ENCODE results near the gene CDPF1. TPM values are rescaled to one million over a fixed set of nuclear protein-coding genes. Genes with fewer than 3 reads are reported as not detected.

Gene CDPF1
- total RNA-seq, 3 donors from 2014 or later, result 6.6 to 10.4 (median 6.7) TPM

DNA sequence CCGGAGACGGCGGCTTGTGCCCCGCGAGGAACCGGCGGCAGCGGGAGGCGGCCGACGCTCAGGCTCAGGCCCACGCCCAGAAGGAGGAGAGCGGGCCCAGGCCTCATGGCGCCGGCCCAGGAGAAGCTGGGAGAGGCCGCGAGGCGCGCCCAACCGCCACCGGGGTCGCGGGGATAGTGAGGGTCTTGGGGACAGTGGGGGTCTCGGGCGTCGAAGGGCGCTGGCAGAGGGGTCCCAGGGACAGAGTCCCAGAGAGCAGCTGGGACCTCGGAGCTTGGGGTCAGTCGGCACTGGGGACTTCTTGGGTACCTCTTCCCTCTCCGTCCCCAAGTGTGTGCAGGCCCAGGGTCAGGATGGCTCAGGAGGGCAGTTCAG lies 13.1 kb upstream of the CDPF1 start, which contains the start of gene PKDREJ:
Gene PKDREJ, minus strand, starts transcription at position 128 of the 375 bp plus-strand sequence. Its CDS starts 21 bp downstream, at position 107.
- intact Hi-C loops (cut with DNase I, micrococcal nuclease), result no loop called here
- DNase-seq, result peak in 1 of 3 donors; percentile 48
- Histone ChIP-seq H3K9me3 (no peaks in the 10 kb centered on the region), H3K4me3 (no peak within 1 kb of the TSS), H3K36me3 (ENCODE audit: low read depth) (no peaks in the 10 kb centered on the region), H3K4me1 (ENCODE audit: low read depth) (peaks cover 8% of the 10 kb centered on the region)
- ATAC-seq, result no peak
- TF ChIP-seq, protein P1, sequence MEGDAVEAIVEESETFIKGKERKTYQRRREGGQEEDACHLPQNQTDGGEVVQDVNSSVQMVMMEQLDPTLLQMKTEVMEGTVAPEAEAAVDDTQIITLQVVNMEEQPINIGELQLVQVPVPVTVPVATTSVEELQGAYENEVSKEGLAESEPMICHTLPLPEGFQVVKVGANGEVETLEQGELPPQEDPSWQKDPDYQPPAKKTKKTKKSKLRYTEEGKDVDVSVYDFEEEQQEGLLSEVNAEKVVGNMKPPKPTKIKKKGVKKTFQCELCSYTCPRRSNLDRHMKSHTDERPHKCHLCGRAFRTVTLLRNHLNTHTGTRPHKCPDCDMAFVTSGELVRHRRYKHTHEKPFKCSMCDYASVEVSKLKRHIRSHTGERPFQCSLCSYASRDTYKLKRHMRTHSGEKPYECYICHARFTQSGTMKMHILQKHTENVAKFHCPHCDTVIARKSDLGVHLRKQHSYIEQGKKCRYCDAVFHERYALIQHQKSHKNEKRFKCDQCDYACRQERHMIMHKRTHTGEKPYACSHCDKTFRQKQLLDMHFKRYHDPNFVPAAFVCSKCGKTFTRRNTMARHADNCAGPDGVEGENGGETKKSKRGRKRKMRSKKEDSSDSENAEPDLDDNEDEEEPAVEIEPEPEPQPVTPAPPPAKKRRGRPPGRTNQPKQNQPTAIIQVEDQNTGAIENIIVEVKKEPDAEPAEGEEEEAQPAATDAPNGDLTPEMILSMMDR (IDR thresholded peaks at IDR 0.05), result no peak

DNA sequence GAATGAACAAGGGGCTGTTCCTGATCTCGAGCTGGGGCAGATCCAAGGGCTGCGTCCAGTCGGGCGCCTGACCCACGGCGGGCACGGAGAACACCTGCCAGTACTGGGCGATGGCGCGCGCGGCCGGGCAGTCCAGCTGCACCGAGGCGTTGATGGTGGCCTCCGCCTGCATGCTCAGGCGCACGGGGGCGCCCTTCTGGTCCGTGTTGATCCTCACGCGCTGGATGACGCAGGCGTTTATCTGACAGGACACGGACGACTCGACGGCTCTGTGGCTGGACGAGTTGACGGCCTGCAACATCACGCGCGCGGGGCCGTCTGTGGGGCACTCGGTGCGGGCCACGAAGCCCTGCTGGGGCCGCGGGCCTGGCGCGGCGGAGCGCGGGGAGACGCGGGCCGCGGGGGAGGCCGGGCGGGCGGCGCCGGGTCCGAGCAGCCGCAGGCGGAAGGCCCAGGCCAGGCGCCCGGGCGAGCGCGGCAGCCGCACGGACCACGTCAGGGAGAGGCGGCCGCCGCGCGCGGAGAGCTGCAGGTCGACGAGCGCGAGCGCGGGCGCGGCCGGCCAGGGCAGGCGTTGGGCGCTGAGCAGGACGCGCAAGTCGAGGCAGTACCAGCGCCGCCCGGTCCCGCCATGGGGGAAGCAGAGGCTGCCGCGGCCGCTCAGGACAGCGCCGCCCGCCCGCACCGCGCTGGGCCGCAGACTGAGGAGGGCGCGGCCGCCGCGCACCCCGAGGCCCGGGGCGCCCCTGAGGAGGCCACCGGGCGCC lies 12.5 kb upstream of the CDPF1 start:
- TF ChIP-seq, protein P1 (IDR thresholded peaks at IDR 0.05), result peak; percentile 8
- Histone ChIP-seq H3K36me3 (ENCODE audit: low read depth) (no peaks in the 10 kb centered on the region), H3K4me3 (no peak overlapping the region), H3K4me1 (ENCODE audit: low read depth) (peaks cover 8% of the 10 kb centered on the region), H3K9me3 (no peaks in the 10 kb centered on the region)
- ATAC-seq (peak; percentile 46), DNase-seq (peak; percentile 75 to 85 (median 79))
- intact Hi-C loops (cut with DNase I, micrococcal nuclease), result no loop called here

DNA sequence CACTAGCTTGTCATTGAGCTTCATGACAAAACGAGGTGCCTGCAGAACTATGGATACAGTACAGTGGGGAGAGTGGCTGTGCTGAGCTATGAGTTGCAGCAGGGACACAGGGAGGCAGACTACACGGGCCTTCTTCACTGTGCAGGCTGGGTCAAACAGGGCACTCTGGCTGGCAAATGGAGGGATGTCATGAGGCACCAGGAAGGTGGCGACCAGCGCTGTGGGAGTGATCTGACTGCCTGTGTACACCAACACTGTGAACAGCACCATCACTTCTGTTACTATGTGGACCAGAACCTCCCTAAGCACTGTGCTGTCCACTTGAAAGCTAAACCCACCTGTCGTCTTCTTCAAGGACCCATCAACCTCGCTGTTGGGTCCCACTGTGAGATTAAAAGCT lies 9.9 kb upstream of the CDPF1 start:
- ATAC-seq (no peak), DNase-seq (no peak)
- intact Hi-C loops (cut with DNase I, micrococcal nuclease), result no loop called here
- H3K36me3 ChIP-seq (ENCODE audit: low read depth), result no peaks in the 10 kb centered on the region
- no peaks in the 10 kb centered on the region for H3K9me3 ChIP-seq
- TF ChIP-seq, protein P1 (IDR thresholded peaks at IDR 0.05), result no peak
- peaks cover 2% of the 10 kb centered on the region for H3K4me1 ChIP-seq (ENCODE audit: low read depth)
- H3K4me3 ChIP-seq, result no peak overlapping the region

DNA sequence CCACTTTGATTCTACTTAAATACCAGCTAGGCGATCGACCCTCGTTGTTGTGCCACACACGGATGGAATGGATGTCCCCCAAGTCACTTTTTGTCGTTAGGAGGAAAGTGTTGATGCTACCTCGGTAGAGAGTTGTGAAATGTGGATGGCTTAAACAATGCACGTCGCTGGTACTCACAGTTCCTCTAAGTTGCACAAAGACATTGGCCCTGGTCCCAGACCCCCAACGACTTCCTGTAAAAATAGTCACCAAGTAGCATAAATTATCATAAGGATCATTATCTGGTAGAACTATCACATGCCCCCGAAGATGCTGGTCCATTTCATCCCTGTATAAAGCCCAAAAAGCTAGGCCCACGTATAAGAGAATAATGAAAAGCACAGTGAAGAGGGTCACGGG lies 9.3 kb upstream of the CDPF1 start:
- no peak overlapping the region for H3K4me3 ChIP-seq
- TF ChIP-seq, protein P1 (IDR thresholded peaks at IDR 0.05), result no peak

DNA sequence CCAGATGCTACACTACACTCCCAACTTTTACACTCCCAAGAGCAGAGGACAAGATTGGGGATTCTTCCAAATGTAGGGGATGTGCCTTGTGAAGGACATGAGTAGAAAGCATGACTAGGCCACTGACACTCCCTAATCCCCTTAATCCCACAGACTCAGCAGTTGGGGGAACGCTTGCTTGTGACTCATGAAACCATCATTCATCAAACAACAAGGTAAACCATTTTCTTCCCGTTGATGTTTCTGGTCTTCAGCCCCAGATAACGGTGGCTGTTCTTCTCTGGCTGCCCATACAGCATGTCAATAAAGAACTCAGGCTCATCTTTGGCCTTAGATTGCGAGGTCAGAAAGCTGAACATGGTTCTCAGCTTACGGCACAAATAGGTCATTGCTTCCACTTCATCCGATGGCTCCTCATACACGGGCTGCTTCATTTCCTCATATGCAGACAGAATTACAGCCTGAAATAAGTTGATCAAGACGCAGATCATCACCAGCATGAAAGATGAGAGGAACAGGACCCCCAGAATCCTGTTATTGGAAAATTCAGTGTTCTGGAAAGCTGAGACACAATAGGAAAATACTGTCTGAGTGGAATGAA lies 6.4 kb upstream of the CDPF1 start:
- ATAC-seq (no peak), DNase-seq (no peak)
- no peaks in the 10 kb centered on the region for H3K4me1 ChIP-seq (ENCODE audit: low read depth)
- TF ChIP-seq, protein P1 (IDR thresholded peaks at IDR 0.05), result no peak
- intact Hi-C loops (cut with DNase I, micrococcal nuclease), result no loop called here
- H3K4me3 ChIP-seq, result no peak overlapping the region
- H3K36me3 ChIP-seq (ENCODE audit: low read depth), result no peaks in the 10 kb centered on the region
- H3K9me3 ChIP-seq, result no peaks in the 10 kb centered on the region

More for the DNA sequence above, 9.3 kb upstream of the CDPF1 start:
- ATAC-seq (no peak), DNase-seq (no peak)
- intact Hi-C loops (cut with DNase I, micrococcal nuclease), result no loop called here
- H3K36me3 ChIP-seq (ENCODE audit: low read depth), result no peaks in the 10 kb centered on the region
- no peaks in the 10 kb centered on the region for H3K9me3 ChIP-seq
- peaks cover 2% of the 10 kb centered on the region for H3K4me1 ChIP-seq (ENCODE audit: low read depth)

Data from mucosa of descending colon (tissue), 3 donors.